ENCODE measurements around the gene ALG1.

GRCh38 chr16:5077304-5077703, 5.7 kb downstream of the ALG1 start:
- TF ChIP-seq CTCF (IDR thresholded peaks at IDR 0.05) (no peak), TCF7 (CRISPR knock-in tag; IDR thresholded peaks at IDR 0.05; ENCODE audit: low read depth) (no peak), NFYB (CRISPR knock-in tag; conservative IDR thresholded peaks at IDR 0.05; ENCODE audit: low read depth) (no peak), ATF1 (CRISPR knock-in tag; IDR thresholded peaks at IDR 0.05) (no peak), IRF2 (CRISPR knock-in tag; IDR thresholded peaks at IDR 0.05; ENCODE audit: borderline replicate concordance, low read depth) (no peak), CBFB (CRISPR knock-in tag; IDR thresholded peaks at IDR 0.05; ENCODE audit: low read depth) (no peak), TEAD4 (CRISPR knock-in tag; IDR thresholded peaks at IDR 0.05) (no peak), ZNF121 (CRISPR knock-in tag; IDR thresholded peaks at IDR 0.05) (no peak), SP1 (CRISPR knock-in tag; conservative IDR thresholded peaks at IDR 0.05) (no peak), ZNF423 (CRISPR knock-in tag; IDR thresholded peaks at IDR 0.05) (no peak)
- TF ChIP-seq, protein P1, sequence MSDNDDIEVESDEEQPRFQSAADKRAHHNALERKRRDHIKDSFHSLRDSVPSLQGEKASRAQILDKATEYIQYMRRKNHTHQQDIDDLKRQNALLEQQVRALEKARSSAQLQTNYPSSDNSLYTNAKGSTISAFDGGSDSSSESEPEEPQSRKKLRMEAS (CRISPR knock-in tag; IDR thresholded peaks at IDR 0.05), result no peak
- TF ChIP-seq, protein P2, sequence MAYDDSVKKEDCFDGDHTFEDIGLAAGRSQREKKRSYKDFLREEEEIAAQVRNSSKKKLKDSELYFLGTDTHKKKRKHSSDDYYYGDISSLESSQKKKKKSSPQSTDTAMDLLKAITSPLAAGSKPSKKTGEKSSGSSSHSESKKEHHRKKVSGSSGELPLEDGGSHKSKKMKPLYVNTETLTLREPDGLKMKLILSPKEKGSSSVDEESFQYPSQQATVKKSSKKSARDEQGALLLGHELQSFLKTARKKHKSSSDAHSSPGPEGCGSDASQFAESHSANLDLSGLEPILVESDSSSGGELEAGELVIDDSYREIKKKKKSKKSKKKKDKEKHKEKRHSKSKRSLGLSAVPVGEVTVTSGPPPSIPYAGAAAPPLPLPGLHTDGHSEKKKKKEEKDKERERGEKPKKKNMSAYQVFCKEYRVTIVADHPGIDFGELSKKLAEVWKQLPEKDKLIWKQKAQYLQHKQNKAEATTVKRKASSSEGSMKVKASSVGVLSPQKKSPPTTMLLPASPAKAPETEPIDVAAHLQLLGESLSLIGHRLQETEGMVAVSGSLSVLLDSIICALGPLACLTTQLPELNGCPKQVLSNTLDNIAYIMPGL (CRISPR knock-in tag; IDR thresholded peaks at IDR 0.05), result no peak
- TF ChIP-seq, protein P3, sequence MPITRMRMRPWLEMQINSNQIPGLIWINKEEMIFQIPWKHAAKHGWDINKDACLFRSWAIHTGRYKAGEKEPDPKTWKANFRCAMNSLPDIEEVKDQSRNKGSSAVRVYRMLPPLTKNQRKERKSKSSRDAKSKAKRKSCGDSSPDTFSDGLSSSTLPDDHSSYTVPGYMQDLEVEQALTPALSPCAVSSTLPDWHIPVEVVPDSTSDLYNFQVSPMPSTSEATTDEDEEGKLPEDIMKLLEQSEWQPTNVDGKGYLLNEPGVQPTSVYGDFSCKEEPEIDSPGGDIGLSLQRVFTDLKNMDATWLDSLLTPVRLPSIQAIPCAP (CRISPR knock-in tag; IDR thresholded peaks at IDR 0.05), result no peak
